Peyer's patch (tissue), 4 donors: ENCODE results near the gene SEMA4D. TPM values are rescaled to one million over a fixed set of nuclear protein-coding genes. Genes with fewer than 3 reads are reported as not detected.

Experiments used
- DNase-seq, 3 donors: peaks; one replicate each; pipeline ENCODE4 v3.0.0-alpha.2; 2017 to 2019
- H3K27ac ChIP-seq, 4 donors: fragments of 200-600 bp; sonication (generic); one replicate each; pipeline ENCODE4 v1.5.1; 2016 to 2019
- H3K27me3 ChIP-seq, 2 donors: fragments of 200-600 bp; sonication (generic); one replicate each; pipeline ENCODE4 v1.5.1; 2019
- H3K36me3 ChIP-seq, 3 donors: fragments of 200-600 bp; sonication (generic); one replicate each; pipeline ENCODE4 v1.5.1; 2016 to 2019
- H3K4me1 ChIP-seq, 4 donors: fragments of 200-600 bp; sonication (generic); one replicate each; pipeline ENCODE4 v1.5.1; 2016 to 2019
- H3K4me3 ChIP-seq, 4 donors: fragments of 200-600 bp; sonication (generic); 1 replicate in 3 of 4; 2 replicates in 1 of 4; pipeline ENCODE4 v1.5.1; 2016 to 2019; ENCODE audit warnings: mild to moderate bottlenecking in 1 of 4
- H3K9me3 ChIP-seq, 4 donors: fragments of 200-600 bp; sonication (generic); one replicate each; pipeline ENCODE4 v1.5.1; 2016 to 2019; ENCODE audit warnings: mild to moderate bottlenecking in 1 of 4
- POLR2A ChIP-seq, 2 donors: fragments of 450-650 bp; IDR thresholded peaks; one replicate each; pipeline ENCODE4 v1.5.1; 2017; ENCODE audit warnings: antibody characterized with exemption in 2 of 2, mild to moderate bottlenecking in 2 of 2, moderate library complexity in 2 of 2
- total RNA-seq, 4 donors: library from RNA; depleted of rRNA; stranded (reverse); fragments of >200 nt; gene quantifications; one replicate each; pipeline ENCODE4 v1.1.0, GENCODE V29; 2016
- TF ChIP-seq, protein P1 (sequence below), 6 experiments: fragments of 450-650 bp in 4 of 6; fragments of 200-600 bp in 2 of 6; sonication (generic) in 1 of 6; IDR thresholded peaks; one replicate each; pipeline ENCODE4 v1.5.1; 2017 to 2019; ENCODE audit warnings: antibody characterized with exemption in 6 of 6, mild to moderate bottlenecking in 3 of 6, moderate library complexity in 1 of 6

SEMA4D gene
- total RNA-seq, 4 donors from 2014 or later = 24.3 to 124 (median 30.0) TPM

DNA sequence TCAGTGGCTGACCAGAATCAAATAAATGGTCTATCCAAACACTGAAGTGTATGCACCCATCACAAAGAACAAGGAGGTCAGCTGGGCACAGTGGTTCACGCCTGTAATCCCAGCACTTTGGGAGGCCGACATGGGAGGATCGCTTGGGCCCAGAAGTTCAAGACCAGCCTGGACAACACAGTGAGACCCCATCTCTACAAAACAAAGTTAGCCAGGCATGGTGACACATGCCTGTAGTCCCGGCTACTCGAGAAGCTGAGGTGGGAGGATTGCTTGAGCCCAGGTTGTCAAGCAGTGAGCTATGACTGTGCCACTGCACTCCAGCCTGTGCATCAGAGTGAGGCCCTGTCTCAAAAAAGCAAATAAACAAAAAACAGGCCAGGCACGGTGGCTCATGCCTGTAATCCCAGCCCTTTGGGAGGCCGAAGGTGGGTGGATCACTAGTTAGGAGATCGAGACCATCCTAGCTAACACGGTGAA lies 40.5 kb downstream of the SEMA4D start:
- no peak for TF ChIP-seq POLR2A (IDR thresholded peaks at IDR 0.05)
- TF ChIP-seq, protein P1, sequence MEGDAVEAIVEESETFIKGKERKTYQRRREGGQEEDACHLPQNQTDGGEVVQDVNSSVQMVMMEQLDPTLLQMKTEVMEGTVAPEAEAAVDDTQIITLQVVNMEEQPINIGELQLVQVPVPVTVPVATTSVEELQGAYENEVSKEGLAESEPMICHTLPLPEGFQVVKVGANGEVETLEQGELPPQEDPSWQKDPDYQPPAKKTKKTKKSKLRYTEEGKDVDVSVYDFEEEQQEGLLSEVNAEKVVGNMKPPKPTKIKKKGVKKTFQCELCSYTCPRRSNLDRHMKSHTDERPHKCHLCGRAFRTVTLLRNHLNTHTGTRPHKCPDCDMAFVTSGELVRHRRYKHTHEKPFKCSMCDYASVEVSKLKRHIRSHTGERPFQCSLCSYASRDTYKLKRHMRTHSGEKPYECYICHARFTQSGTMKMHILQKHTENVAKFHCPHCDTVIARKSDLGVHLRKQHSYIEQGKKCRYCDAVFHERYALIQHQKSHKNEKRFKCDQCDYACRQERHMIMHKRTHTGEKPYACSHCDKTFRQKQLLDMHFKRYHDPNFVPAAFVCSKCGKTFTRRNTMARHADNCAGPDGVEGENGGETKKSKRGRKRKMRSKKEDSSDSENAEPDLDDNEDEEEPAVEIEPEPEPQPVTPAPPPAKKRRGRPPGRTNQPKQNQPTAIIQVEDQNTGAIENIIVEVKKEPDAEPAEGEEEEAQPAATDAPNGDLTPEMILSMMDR (IDR thresholded peaks at IDR 0.05) = no peak
- Histone ChIP-seq H3K4me3 (no peak overlapping the region), H3K27ac (peak overlapping the region; percentile 11 to 70 (median 42))

DNA sequence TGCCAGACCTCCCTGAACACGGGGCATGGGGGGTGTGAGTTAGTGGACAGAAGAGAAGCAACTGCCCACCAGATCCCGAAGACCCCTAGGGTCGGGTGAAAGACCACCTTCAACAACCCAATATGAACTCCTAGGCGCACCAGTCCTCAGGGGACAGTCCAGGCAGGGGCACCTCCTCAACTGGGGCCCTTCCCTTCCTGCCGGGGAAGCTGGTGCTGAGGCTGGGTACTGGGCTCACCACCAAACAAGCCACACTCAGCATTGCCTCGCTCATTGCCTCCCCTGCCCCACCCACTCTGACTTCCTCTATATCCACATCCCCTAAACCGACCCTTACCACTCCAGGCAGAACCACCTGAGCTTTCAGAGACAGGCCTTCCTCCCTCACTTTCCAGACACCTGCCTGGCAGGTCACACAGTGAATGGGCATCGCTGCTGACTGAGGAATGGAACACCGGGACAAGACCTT lies 42.5 kb downstream of the SEMA4D start:
- H3K36me3 ChIP-seq = peaks cover 0 to 9% (median 0%) of the 10 kb centered on the region in 3 donors
- H3K27me3 ChIP-seq = no peaks in the 10 kb centered on the region
- TF ChIP-seq POLR2A (IDR thresholded peaks at IDR 0.05) = no peak
- TF ChIP-seq, protein P1 (IDR thresholded peaks at IDR 0.05) = no peak
- H3K27ac ChIP-seq = peak overlapping the region in 3 of 4 donors; percentile 19 to 70 (median 36)
- DNase-seq = peak in 2 of 3 donors; percentile 66 to 78
- no peak overlapping the region for H3K4me3 ChIP-seq
- peaks cover 0 to 11% (median 5%) of the 10 kb centered on the region in 4 donors for H3K4me1 ChIP-seq
- no peaks in the 10 kb centered on the region for H3K9me3 ChIP-seq

More for the DNA sequence above, 40.5 kb downstream of the SEMA4D start:
- H3K9me3 ChIP-seq = no peaks in the 10 kb centered on the region
- H3K36me3 ChIP-seq = peaks cover 0 to 9% (median 0%) of the 10 kb centered on the region in 3 donors
- no peak for DNase-seq
- peaks cover 0 to 11% (median 5%) of the 10 kb centered on the region in 4 donors for H3K4me1 ChIP-seq
- H3K27me3 ChIP-seq = no peaks in the 10 kb centered on the region

DNA sequence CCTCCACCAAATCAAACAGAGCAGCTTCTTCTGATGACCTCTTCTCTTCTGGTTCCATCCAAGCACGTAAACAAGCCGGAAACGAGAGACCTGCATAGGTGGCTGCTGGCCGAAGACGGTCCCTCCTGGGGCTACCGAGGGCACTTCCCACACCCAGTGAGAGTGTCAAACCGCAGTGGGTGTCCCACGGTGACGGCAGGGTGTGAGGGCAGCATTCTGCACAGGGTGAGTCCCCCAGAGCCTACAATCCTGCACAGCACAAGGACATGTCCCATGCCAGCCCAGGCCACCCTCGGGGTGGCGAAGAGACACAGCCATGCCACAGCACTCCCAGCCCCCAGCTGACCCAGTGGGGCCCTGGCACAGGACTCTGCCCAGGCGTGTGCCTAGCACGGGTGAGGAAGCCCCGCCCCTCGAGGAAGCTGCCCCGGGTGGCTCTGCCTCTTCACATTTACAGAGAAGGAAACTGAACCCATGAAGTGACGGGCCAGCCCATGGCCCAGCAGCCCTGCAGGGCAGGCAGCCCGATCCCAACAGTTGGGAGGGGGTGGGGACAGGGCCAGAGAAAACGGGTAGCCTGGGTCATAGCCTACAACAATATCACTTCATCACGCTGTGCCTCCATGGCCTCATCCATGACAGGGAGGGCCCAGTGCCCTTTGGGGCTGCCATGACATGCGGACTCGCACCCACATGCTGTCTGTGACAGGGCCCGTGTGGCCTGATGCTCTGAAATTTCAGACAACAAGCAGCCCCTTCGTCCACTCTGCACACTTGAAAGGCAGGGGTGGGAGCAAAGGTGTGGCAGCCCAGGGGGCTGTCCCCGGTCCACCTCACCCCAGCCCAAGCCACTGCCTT lies 43.2 kb downstream of the SEMA4D start:
- Histone ChIP-seq H3K4me1 (peaks cover 0 to 11% (median 5%) of the 10 kb centered on the region in 4 donors), H3K36me3 (peaks cover 0 to 9% (median 0%) of the 10 kb centered on the region in 3 donors), H3K9me3 (no peaks in the 10 kb centered on the region), H3K27ac (peak overlapping the region in 3 of 4 donors; percentile 19 to 70 (median 36)), H3K27me3 (no peaks in the 10 kb centered on the region), H3K4me3 (no peak overlapping the region)
- TF ChIP-seq POLR2A (IDR thresholded peaks at IDR 0.05) = no peak
- TF ChIP-seq, protein P1 (IDR thresholded peaks at IDR 0.05) = no peak
- no peak for DNase-seq

DNA sequence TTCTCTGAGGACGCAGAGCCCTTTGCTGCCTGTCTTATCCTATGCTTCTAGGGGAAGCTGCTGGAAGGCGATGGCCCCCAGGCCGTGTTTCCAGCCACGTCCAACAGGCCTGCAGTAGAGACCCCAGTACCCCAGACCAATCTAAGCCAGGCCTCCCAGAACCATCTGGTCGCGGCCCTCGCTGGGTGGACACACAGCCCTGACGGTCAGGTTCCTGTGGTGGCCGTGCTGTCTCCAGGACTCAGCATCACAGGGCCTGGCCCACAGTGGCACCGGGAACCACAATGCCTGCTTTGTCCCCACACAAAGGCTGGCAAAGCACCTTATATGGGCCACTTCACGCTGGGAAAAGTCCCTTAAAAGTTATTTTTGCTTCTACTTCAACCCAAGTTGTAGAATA lies 44.5 kb downstream of the SEMA4D start:
- no peak for DNase-seq
- no peak for TF ChIP-seq POLR2A (IDR thresholded peaks at IDR 0.05)
- TF ChIP-seq, protein P1 (IDR thresholded peaks at IDR 0.05) = no peak
- Histone ChIP-seq H3K9me3 (no peaks in the 10 kb centered on the region), H3K4me1 (peaks cover 0 to 14% (median 6%) of the 10 kb centered on the region in 4 donors), H3K36me3 (peaks cover 0 to 9% (median 0%) of the 10 kb centered on the region in 3 donors), H3K4me3 (no peak overlapping the region), H3K27ac (no peak overlapping the region), H3K27me3 (no peaks in the 10 kb centered on the region)

DNA sequence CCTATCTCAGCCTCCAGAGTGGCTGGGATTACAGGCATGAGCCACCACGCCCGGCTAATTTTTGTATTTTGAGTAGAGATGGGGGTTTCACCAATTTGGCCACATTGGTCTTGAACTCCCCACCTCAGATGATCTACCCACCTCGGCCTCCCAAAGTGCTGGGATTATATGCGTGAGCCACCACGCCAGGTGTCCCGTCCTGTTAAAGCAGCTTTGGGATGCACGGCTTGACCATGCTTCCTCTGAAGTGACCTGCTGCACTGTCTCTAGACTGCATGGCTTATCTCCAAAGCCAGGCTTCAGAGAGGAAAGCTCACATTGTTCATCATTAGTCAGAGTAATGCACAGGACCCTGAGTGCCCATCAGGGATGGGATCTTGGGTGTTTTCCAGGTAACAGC lies 45.4 kb downstream of the SEMA4D start:
- H3K36me3 ChIP-seq = peaks cover 0 to 9% (median 0%) of the 10 kb centered on the region in 3 donors
- H3K4me1 ChIP-seq = peaks cover 0 to 21% (median 6%) of the 10 kb centered on the region in 4 donors
- no peak overlapping the region for H3K4me3 ChIP-seq
- no peaks in the 10 kb centered on the region for H3K27me3 ChIP-seq
- H3K27ac ChIP-seq = no peak overlapping the region
- no peak for DNase-seq
- H3K9me3 ChIP-seq = no peaks in the 10 kb centered on the region
- TF ChIP-seq POLR2A (IDR thresholded peaks at IDR 0.05) = no peak
- TF ChIP-seq, protein P1 (IDR thresholded peaks at IDR 0.05) = no peak
